HG02870 (cell line): ENCODE measurements around the gene DNASE1L2.

Experiments used
- ATAC-seq: cut with Tn5 transposase; IDR thresholded peaks from one replicate; pipeline ENCODE4 v1.9.1; 2021; ENCODE audit warnings: mild to moderate bottlenecking, moderate library complexity; ENCODE audit not compliant: unreplicated experiment

Gene DNASE1L2

GRCh38 chr16:2284001-2284770 is 47.9 kb downstream of the DNASE1L2 start:
- ATAC-seq: no peak

GRCh38 chr16:2284797-2285576 is 48.7 kb downstream of the DNASE1L2 start:
- no peak for ATAC-seq

- ATAC-seq: no peak
These were observed 49.5 kb downstream of the DNASE1L2 start for GRCh38 chr16:2285731-2286191.

GRCh38 chr16:2286550-2286949 is 50.3 kb downstream of the DNASE1L2 start:
- no peak for ATAC-seq

- ATAC-seq: no peak
These were observed 51.8 kb downstream of the DNASE1L2 start for GRCh38 chr16:2287916-2288547.
